ENCODE results near the gene MARCHF9.

GRCh38 chr12:57732726-57733593 is 21.9 kb upstream of the MARCHF9 start:
- no peak for TF ChIP-seq CTCF (IDR thresholded peaks at IDR 0.05)
- TF ChIP-seq EZH2 (IDR thresholded peaks at IDR 0.05; ENCODE audit: borderline replicate concordance, insufficient read depth, low read depth, low read length, poor library complexity, severe bottlenecking): no peak
